ENCODE data around the gene HDAC8.

GRCh38 chrX:72396117-72396516, 176.5 kb downstream of the HDAC8 start:
- TF ChIP-seq CTCF (IDR thresholded peaks at IDR 0.05), result no peak
- TF ChIP-seq ZFX (IDR thresholded peaks at IDR 0.05; ENCODE audit: borderline replicate concordance), result no peak
